H9 (cell line): ENCODE results near the gene TAGLN3. TPM values are rescaled to one million over a fixed set of nuclear protein-coding genes. Genes with fewer than 3 reads are reported as not detected.

Source experiments
- DNase-seq: peaks from one replicate; pipeline ENCODE4 v3.0.0-alpha.2; 2017
- H2AFZ ChIP-seq: one replicate; pipeline ENCODE4 v1.6.1; 2013; ENCODE audit warnings: mild to moderate bottlenecking, low read length, control low read depth, moderate library complexity
- H2AK5ac ChIP-seq: 2 replicates; pipeline ENCODE4 v1.6.1; 2013; ENCODE audit warnings: low read length, control low read depth, mixed read lengths; ENCODE audit not compliant: insufficient read length
- H2BK120ac ChIP-seq: one replicate; pipeline ENCODE4 v1.6.1; 2013; ENCODE audit warnings: low read depth, mild to moderate bottlenecking, low read length, control low read depth, inconsistent platforms; ENCODE audit not compliant: poor library complexity, severe bottlenecking
- H2BK12ac ChIP-seq: 2 replicates; pipeline ENCODE4 v1.6.1; 2013; ENCODE audit warnings: low read length, control low read depth, mixed read lengths, low read depth; ENCODE audit not compliant: insufficient read length
- H2BK15ac ChIP-seq: 2 replicates; pipeline ENCODE4 v1.6.1; 2013; ENCODE audit warnings: low read depth, low read length, control low read depth
- H2BK20ac ChIP-seq: one replicate; pipeline ENCODE4 v1.6.1; 2013; ENCODE audit warnings: low read depth, mild to moderate bottlenecking, low read length, control low read depth, inconsistent platforms; ENCODE audit not compliant: poor library complexity, severe bottlenecking
- H2BK5ac ChIP-seq: 2 replicates; pipeline ENCODE4 v1.6.1; 2013; ENCODE audit warnings: low read length, control low read depth, mixed read lengths; ENCODE audit not compliant: insufficient read length
- H3K14ac ChIP-seq: 2 replicates; pipeline ENCODE4 v1.6.1; 2013; ENCODE audit warnings: low read length, control low read depth; ENCODE audit not compliant: insufficient read depth
- H3K18ac ChIP-seq: 2 replicates; pipeline ENCODE4 v1.6.1; 2013; ENCODE audit warnings: low read depth, mild to moderate bottlenecking, mixed read lengths, low read length, control low read depth; ENCODE audit not compliant: insufficient read length
- H3K23ac ChIP-seq: 2 replicates; pipeline ENCODE4 v1.6.1; 2013; ENCODE audit warnings: low read length, control low read depth, mixed read lengths, low read depth; ENCODE audit not compliant: insufficient read length
- H3K23me2 ChIP-seq: 2 replicates; pipeline ENCODE4 v1.6.1; 2013; ENCODE audit warnings: low read depth, mild to moderate bottlenecking, mixed read lengths, low read length, control low read depth; ENCODE audit not compliant: insufficient read length, poor library complexity, severe bottlenecking
- H3K27ac ChIP-seq: 2 replicates; pipeline ENCODE4 v1.5.1; 2013; ENCODE audit warnings: low read length, control low read depth, mixed read lengths, low read depth; ENCODE audit not compliant: insufficient read length
- H3K27me3 ChIP-seq: 2 replicates; pipeline ENCODE4 v1.6.1; 2013; ENCODE audit warnings: low read length, control low read depth, inconsistent platforms; ENCODE audit not compliant: insufficient read depth
- H3K4ac ChIP-seq: 2 replicates; pipeline ENCODE4 v1.6.1; 2013; ENCODE audit warnings: low read depth, mild to moderate bottlenecking, control low read depth, inconsistent platforms, low read length, moderate library complexity
- H3K4me1 ChIP-seq: 2 replicates; pipeline ENCODE4 v1.6.1; 2013; ENCODE audit warnings: low read length, control low read depth, inconsistent platforms; ENCODE audit not compliant: insufficient read depth
- H3K4me2 ChIP-seq: 2 replicates; pipeline ENCODE4 v1.6.1; 2013; ENCODE audit warnings: low read length, control low read depth, mixed read lengths; ENCODE audit not compliant: insufficient read length, insufficient read depth
- H3K56ac ChIP-seq: 2 replicates; pipeline ENCODE4 v1.6.1; 2013; ENCODE audit warnings: low read depth, mild to moderate bottlenecking, mixed read lengths, low read length, control low read depth; ENCODE audit not compliant: insufficient read length
- H3K79me1 ChIP-seq: 2 replicates; pipeline ENCODE4 v1.6.1; 2013; ENCODE audit warnings: low read depth, mild to moderate bottlenecking, moderate library complexity, low read length, control low read depth, inconsistent platforms; ENCODE audit not compliant: insufficient read depth, poor library complexity, severe bottlenecking
- H3K79me2 ChIP-seq: 2 replicates; pipeline ENCODE4 v1.6.1; 2013; ENCODE audit warnings: low read length, control low read depth, inconsistent platforms; ENCODE audit not compliant: insufficient read depth
- H3K9ac ChIP-seq: 2 replicates; pipeline ENCODE4 v1.6.1; 2013; ENCODE audit warnings: low read length, control low read depth, mixed read lengths; ENCODE audit not compliant: insufficient read length; ENCODE audit errors: extremely low read depth
- H3K9me3 ChIP-seq: one replicate; pipeline ENCODE4 v1.6.1; 2013; ENCODE audit warnings: low read depth, low read length, inconsistent platforms; ENCODE audit not compliant: control insufficient read depth
- H3T11ph ChIP-seq: one replicate; pipeline ENCODE4 v1.6.1; 2013; ENCODE audit warnings: mild to moderate bottlenecking, low read length, control low read depth, inconsistent platforms
- H4K20me1 ChIP-seq: one replicate; pipeline ENCODE4 v1.6.1; 2013; ENCODE audit not compliant: control insufficient read depth, insufficient read length, insufficient read depth
- H4K5ac ChIP-seq: 2 replicates; pipeline ENCODE4 v1.6.1; 2013; ENCODE audit warnings: low read depth, mild to moderate bottlenecking, mixed read lengths, low read length, control low read depth; ENCODE audit not compliant: insufficient read length
- H4K8ac ChIP-seq: replicated peaks from 2 replicates; pipeline ENCODE4 v1.6.1; 2013; ENCODE audit warnings: low read length, control low read depth, mixed read lengths, low read depth; ENCODE audit not compliant: insufficient read length
- H4K91ac ChIP-seq: 2 replicates; pipeline ENCODE4 v1.6.1; 2013; ENCODE audit warnings: low read depth, mild to moderate bottlenecking, moderate library complexity, mixed read lengths, low read length, control low read depth; ENCODE audit not compliant: insufficient read length
- H3K27ac Mint-ChIP-seq, 3 experiments: 2 replicates in 2 of 3; 3 replicates in 1 of 3; pipeline ENCODE4 v1.8.0; 2020 to 2021; ENCODE audit warnings: mixed read lengths in 3 of 3, mild to moderate bottlenecking in 1 of 3, moderate library complexity in 1 of 3
- H3K27me3 Mint-ChIP-seq: 2 replicates; pipeline ENCODE4 v1.8.0; 2021; ENCODE audit warnings: low read depth, mild to moderate bottlenecking, moderate library complexity, mixed read lengths
- H3K36me3 Mint-ChIP-seq, 3 experiments: 2 replicates in 2 of 3; 3 replicates in 1 of 3; pipeline ENCODE4 v1.8.0; 2020 to 2021; ENCODE audit warnings: low read depth in 3 of 3, mixed read lengths in 3 of 3; ENCODE audit not compliant: insufficient read depth in 1 of 3
- H3K4me1 Mint-ChIP-seq, 2 experiments: 2 replicates each; pipeline ENCODE4 v1.8.0; 2020; ENCODE audit warnings: mixed read lengths in 2 of 2
- H3K4me3 Mint-ChIP-seq, 2 experiments: 2 replicates in 1 of 2; 3 replicates in 1 of 2; pipeline ENCODE4 v1.8.0; 2020 to 2021; ENCODE audit warnings: mild to moderate bottlenecking in 2 of 2, mixed read lengths in 2 of 2, moderate library complexity in 1 of 2
- H3K9me3 Mint-ChIP-seq, 2 experiments: 2 replicates in 1 of 2; 3 replicates in 1 of 2; pipeline ENCODE4 v1.8.0; 2020; ENCODE audit warnings: mild to moderate bottlenecking in 2 of 2, mixed read lengths in 2 of 2, moderate library complexity in 1 of 2
- WGBS: extraction: QIAGEN DNeasy Blood & Tissue Kit; methylation state at CpG from one replicate; pipeline ENCODE4 v1.1.7; 2013; ENCODE audit warnings: missing lambda C conversion rate, low lambda C conversion rate, mixed read lengths; ENCODE audit not compliant: insufficient read length; ENCODE audit errors: extremely low coverage; 5-methylcytosine and 5-hydroxymethylcytosine counted together
- total RNA-seq: library from RNA; stranded (reverse); gene quantifications from 2 replicates; pipeline ENCODE4 v1.2.1, GENCODE V29; 2021
- TF ChIP-seq, protein P1 (sequence below): fragments of 200-600 bp; sonication (generic); conservative IDR thresholded peaks from 3 replicates; pipeline ENCODE4 v1.8.0; 2021; ENCODE audit warnings: antibody characterized with exemption, mild to moderate bottlenecking

The TAGLN3 gene
- total RNA-seq, 1 experiment from 2014 or later: 6.4 TPM

DNA sequence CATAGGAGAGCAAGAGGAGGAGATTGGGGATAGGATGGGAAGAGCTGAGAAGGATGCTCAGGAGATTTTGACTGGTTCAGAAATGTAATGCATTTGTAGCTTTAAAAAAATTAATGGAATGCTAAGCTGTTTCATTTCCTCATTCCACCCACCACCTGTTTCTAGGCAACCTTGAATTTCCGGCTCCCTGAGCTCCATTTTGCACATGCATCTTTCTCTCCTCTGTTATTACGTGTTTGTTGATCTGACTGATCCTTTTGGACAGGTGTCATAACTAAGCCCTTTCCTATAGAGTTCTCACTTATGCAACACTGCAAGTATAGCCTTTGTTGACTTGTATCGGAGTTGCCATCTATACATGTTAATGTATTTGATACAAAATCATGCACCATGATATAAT lies 40.1 kb downstream of the TAGLN3 start:
- no peaks in the 10 kb centered on the region for H3K79me1 ChIP-seq
- H3K27me3 ChIP-seq: no peaks in the 10 kb centered on the region
- no peak overlapping the region for H2BK12ac ChIP-seq
- H3K4me2 ChIP-seq: no peak overlapping the region
- no peak overlapping the region for H3K14ac ChIP-seq
- H3K27ac Mint-ChIP-seq: no peak overlapping the region
- no peak overlapping the region for H3K56ac ChIP-seq
- no peaks in the 10 kb centered on the region for H3K23me2 ChIP-seq
- TF ChIP-seq, protein P1, sequence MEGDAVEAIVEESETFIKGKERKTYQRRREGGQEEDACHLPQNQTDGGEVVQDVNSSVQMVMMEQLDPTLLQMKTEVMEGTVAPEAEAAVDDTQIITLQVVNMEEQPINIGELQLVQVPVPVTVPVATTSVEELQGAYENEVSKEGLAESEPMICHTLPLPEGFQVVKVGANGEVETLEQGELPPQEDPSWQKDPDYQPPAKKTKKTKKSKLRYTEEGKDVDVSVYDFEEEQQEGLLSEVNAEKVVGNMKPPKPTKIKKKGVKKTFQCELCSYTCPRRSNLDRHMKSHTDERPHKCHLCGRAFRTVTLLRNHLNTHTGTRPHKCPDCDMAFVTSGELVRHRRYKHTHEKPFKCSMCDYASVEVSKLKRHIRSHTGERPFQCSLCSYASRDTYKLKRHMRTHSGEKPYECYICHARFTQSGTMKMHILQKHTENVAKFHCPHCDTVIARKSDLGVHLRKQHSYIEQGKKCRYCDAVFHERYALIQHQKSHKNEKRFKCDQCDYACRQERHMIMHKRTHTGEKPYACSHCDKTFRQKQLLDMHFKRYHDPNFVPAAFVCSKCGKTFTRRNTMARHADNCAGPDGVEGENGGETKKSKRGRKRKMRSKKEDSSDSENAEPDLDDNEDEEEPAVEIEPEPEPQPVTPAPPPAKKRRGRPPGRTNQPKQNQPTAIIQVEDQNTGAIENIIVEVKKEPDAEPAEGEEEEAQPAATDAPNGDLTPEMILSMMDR: no peak
- DNase-seq: no peak
- H2BK5ac ChIP-seq: no peak overlapping the region
- H2BK120ac ChIP-seq: no peak overlapping the region
- no peak overlapping the region for H2BK15ac ChIP-seq
- H2AK5ac ChIP-seq: no peak overlapping the region
- no peaks in the 10 kb centered on the region for H3K9me3 ChIP-seq
- no peaks in the 10 kb centered on the region for H4K20me1 ChIP-seq
- no peaks in the 10 kb centered on the region for H3K79me2 ChIP-seq
- no peak overlapping the region for H3K27ac ChIP-seq
- no peak overlapping the region for H3K4me3 Mint-ChIP-seq
- H3T11ph ChIP-seq: no peak overlapping the region
- WGBS: no CpG with 5 or more reads among the region's 3 CpGs
- H3K9me3 Mint-ChIP-seq: peaks cover 23 to 28% of the 10 kb centered on the region in 2 experiments
- H4K91ac ChIP-seq: no peak overlapping the region
- no peak overlapping the region for H3K9ac ChIP-seq
- H2AFZ ChIP-seq: no peak overlapping the region
- H3K4me1 Mint-ChIP-seq: peaks cover 17 to 27% of the 10 kb centered on the region in 2 experiments
- no peak overlapping the region for H3K4ac ChIP-seq
- H3K4me1 ChIP-seq: no peaks in the 10 kb centered on the region
- no peak overlapping the region for H3K18ac ChIP-seq
- H3K27me3 Mint-ChIP-seq: no peaks in the 10 kb centered on the region
- no peak overlapping the region for H4K8ac ChIP-seq
- H4K5ac ChIP-seq: no peak overlapping the region
- no peak overlapping the region for H2BK20ac ChIP-seq
- H3K36me3 Mint-ChIP-seq: peaks cover 13 to 23% (median 14%) of the 10 kb centered on the region in 3 experiments
- H3K23ac ChIP-seq: no peak overlapping the region
